Activated CD8-positive, alpha-beta memory T cell treated with anti-CD3 and anti-CD28 coated beads, Interleukin-2, amount 50 U/mL, for 4 hours (primary cell): ENCODE results near the gene DIPK1A.

ENCODE experiments used
- DNase-seq: peaks from one replicate; pipeline ENCODE4 v3.0.0-alpha.2; 2020

Gene DIPK1A

DNA sequence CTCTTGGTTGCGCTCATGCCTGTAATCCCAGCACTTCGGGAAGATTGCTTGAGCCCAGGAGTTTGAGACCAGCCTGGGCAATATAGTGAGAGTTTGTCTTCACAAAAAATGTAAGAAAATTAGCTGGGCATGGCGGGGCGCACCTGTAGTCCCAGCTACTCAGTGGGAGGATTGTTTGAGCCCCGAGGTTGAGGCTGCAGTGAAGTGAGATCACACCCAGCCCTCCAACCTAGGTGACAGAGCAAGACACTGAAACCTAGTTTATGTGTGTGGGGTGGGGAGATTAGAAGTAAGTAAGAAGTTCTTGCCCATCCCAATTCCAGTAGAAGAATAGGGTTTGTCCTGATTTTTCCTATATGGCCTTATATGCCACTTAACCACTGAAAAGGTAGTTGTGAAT is 127.4 kb downstream of the DIPK1A start:
- DNase-seq, result no peak

DNA sequence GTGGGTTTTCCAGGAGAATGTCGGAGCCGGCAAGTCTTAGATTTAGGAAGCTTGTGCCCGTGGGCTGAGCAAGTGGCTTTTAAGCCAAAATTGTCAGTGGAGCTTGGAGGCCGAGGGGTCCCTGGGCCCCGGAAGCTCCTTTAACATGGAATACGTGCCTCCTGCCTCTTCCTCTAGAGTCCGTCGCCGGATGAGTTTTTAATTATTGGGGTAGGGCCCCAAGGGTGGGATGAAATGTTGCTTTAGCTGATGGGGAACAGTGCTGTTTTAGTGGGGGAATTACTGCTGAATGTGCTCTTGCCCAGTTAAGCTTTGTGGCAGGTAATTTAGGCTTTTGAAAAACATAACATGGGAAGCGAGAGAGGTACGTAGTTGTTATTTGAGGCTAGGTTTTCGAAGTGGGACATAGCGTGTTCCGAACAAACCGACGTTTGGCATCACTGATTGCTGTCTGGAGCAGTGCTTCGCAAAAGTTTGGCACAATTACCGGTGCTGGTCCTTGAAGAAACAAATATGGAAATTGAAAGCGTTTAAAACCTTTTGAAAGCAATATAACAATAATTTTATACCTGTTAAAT is 128.6 kb downstream of the DIPK1A start:
- no peak for DNase-seq

GRCh38 chr1:92831762-92832536 is 129.3 kb downstream of the DIPK1A start, which contains the start of gene RPL5:
Gene RPL5, plus strand, starts transcription at chr1:92832040. Its CDS starts 75 bp downstream, at chr1:92832115.
- DNase-seq, result peak; percentile 96

GRCh38 chr1:92831368-92831761 is 129.9 kb downstream of the DIPK1A start:
- DNase-seq, result peak; percentile 16

DNA sequence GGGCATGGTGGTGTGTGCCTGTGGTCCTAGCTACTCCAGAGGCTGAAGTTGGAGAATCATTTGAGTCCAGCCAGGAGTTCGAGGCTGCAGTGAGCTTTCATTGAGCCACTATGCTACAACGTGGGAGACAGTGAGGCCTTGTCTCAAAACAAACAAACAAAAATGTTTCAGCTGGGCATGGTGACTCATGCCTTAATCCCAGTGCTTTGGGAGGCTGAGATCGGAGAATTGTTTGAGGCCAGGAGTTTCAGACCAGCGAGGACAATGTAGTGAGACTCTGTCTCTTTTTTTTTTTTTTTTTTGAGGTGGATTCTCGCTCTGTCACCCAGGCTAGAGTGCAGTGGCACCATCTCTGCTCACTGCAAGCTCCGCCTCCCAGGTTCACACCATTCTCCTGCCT is 134.5 kb downstream of the DIPK1A start:
- no peak for DNase-seq

DNA sequence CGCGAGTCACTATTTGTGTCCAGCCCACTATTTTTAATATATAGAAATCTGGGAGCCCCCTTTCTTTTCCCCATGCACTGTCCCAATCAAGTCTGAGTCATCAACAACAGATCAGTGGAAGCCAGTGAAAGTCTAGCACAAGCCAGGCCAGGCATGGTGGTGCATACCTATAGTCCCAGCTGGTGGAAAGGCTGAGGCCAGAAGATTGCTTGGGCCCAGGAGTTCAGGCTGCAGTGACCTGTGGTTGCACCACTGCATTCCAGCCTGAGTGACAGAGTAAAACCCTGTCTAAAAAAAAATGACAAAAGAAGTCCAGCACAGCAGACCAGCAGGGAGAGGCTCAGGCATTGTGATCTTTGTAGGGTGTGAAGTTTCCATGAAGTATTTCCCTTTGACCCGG is 138.4 kb downstream of the DIPK1A start:
- no peak for DNase-seq

DNA sequence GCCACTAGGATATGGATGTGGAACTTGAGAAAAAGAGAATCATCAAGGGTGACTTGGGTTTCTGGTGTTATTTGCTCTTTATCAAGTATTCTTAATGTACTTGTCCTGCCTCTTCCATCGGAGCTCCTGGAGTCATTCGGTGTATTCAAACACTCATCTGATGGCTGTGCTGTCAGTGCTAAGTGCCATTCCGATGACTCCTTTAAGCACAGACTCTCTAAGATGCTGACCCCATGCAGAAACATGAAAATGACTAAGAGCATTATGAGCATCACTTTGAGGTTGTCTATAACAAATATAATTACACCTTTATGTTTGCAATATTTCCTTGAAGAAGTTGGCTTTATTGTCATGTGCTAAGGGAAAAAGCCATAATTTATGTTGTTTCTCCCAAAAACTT is 140.7 kb downstream of the DIPK1A start:
- DNase-seq, result no peak

DNA sequence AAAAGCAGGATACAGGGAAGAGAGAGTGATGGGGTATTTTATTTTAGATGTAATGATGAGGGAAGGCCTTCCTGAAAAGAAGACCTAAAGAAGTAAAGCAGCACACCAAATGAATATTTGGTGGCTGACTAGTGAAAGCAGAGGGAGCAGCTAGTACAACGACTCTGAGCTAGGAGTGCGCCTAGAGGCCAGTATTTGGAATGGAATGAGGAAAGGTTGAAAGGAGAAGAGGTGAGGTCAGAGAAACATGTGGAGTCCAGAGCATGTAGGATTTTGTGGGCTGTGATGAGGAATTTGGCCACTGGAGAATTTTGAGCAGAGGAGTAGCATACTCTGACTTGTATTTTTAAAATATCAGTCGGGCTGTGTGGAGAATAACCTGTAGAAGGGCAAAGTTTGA is 141.2 kb downstream of the DIPK1A start:
- no peak for DNase-seq

DNA sequence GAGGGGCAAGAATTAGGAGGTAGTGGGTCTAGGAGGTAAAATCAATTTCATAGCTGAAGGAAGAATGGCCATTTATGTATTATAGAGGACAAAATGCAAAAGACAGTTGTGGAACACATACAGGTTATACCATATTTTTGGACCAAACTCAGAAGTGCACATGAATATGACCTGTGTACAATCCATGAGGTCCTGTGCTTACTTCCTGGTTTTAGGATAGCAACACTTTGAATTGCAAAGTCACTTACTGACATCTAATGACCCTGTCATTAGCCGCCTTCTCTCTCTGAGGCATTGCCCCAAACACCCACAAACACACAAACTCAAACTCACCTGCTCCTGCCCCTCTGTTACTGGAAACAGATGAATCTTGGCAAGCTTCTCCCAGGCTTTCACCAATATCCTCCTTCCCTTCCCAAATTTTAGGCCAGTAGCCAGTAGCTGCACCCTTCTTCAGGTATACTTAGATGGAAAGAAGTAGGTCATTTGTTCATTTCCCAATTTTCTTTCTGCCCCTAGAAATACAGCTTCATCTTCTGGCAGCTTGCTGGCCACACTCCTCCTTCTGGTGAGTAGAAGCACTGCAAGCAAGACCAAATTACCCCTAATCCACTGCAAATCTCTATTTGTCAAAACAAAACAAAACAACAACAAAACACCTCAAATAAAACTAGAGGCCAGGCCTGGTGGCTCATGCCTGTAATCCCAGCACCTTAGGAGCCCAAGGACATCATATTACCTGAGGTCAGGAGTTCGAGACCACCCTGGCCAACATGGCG is 143.1 kb downstream of the DIPK1A start:
- peak; percentile 19 for DNase-seq

GRCh38 chr1:92817137-92817697 is 144.0 kb downstream of the DIPK1A start:
- no peak for DNase-seq

GRCh38 chr1:92816732-92817131 is 144.5 kb downstream of the DIPK1A start:
- no peak for DNase-seq

DNA sequence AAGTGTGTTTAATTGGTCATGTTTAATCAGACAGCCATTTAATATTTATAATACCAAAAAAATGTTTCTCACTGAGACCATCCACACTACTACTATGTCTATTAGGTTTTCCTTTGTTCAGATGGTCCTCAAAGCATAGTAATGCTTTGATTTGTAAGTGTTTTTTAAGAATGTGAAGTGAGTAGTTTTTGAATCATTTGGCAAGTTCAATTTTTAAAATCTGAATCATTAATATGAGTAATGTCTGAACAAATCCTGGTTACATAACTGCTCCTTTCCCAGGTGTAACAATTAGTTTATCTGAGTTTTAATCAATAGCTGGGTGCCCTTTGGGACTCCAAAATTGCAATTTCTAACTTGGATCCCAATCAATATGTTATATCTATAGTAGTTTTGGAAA is 152.9 kb downstream of the DIPK1A start:
- no peak for DNase-seq

DNA sequence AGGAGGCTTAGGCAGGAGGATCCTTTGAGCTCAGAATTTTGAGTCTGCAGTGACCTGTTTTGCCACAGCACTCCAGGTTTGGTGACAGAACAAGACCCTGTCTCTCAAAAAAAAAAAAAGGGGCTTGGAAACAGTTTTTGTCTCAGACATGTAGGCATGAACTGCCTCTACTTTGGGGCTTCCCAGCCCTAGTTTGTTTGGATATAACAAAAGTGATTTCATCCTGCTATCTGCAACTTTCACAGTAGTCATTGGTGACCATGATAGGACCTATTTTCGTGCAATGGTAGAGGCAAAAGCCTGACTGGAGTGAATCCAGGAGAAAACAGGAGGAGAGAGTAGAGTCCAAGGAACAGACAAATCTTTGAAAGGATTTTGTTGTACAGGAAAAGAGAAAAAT is 156.0 kb downstream of the DIPK1A start:
- DNase-seq, result no peak

DNA sequence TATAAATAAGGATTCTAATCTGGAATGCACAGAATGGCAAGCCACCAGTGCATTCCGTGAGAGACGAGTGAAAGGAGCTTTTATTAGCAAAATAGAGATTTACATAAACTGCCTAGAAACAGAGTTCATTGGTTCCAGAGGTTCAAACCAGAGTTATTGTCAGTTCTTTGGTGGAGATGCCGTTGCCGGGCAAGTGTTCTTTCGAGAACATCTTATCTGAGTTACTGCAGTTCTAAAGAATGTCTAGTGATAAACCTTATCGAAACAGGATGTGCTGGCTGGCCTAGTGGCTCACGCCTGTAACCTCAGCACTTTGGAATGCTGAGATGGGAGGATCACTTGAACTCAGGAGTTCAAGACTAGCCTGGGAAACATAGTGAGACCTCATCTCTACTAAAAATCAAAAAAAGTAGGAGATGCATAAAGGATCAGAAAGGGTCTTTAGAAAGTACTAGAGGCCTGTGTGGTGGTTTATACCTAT is 156.5 kb downstream of the DIPK1A start:
- DNase-seq, result no peak

- DNase-seq, result no peak
Observed at GRCh38 chr1:92803140-92803887, 157.9 kb downstream of the DIPK1A start.

GRCh38 chr1:92797961-92798360 is 163.3 kb downstream of the DIPK1A start:
- no peak for DNase-seq

DNA sequence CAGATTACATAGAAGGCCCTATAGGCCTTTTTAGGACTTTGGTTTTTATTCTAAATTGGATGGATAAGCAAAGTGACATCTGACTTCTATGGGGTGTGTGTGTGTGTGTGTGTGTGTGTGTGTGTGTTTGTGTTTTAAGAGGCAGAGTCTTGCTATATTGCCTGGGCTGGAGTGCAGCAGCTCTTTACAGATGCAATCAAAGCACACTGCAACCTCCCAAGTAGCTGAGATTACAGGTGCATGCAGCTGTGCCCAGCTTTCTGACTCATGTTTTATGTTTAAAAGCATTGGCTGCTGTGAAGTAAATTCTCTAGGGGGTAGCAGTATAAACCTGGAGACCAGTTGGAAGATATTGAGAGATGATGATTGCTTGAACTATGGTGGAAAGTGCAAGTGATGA is 164.0 kb downstream of the DIPK1A start:
- DNase-seq, result no peak

DNA sequence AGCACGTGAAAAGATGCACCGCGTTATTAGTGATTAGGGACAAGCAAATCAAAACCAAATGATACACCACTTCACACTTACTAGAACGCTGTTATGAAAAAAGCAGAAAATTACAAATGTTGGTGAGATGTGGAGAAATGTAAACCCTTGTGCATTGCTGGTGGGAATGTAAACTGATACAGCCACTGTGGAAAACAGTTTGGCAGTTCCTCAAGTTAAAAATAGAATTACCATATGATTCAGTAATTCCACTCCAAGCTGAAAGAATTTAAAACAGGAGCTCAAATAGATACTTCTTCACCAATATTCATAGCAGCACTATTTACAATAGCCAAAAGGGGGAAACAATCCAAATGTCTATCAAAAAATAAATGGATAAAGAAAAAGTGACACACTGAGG is 166.1 kb downstream of the DIPK1A start:
- no peak for DNase-seq

- no peak for DNase-seq
Observed at GRCh38 chr1:92792340-92792782, 168.9 kb downstream of the DIPK1A start.
